LNCaP clone FGC (cell line): ENCODE results near the gene FOS.

Source experiments
- DNase-seq: peaks from one replicate; pipeline ENCODE4 v3.0.0-alpha.2; 2011; ENCODE audit warnings: low read depth
- H3K4me3 ChIP-seq: 2 replicates; pipeline ENCODE4 v1.5.1; 2011; ENCODE audit warnings: mild to moderate bottlenecking, low read depth, low read length, control low read depth
- CTCF ChIP-seq: IDR thresholded peaks from 2 replicates; pipeline ENCODE4 v1.5.1; 2012; ENCODE audit warnings: mild to moderate bottlenecking; ENCODE audit not compliant: control insufficient read depth, insufficient read depth; ENCODE audit errors: extremely low read depth

Gene FOS

GRCh38 chr14:75311356-75311755, 32.7 kb downstream of the FOS start:
- H3K4me3 ChIP-seq = no peak overlapping the region
- no peak for TF ChIP-seq CTCF
- DNase-seq = no peak

- DNase-seq = no peak
- TF ChIP-seq CTCF = no peak
- H3K4me3 ChIP-seq = no peak overlapping the region
These were observed 33.7 kb downstream of the FOS start for GRCh38 chr14:75312341-75312740.

GRCh38 chr14:75313294-75313693, 34.7 kb downstream of the FOS start:
- DNase-seq = no peak
- no peak for TF ChIP-seq CTCF

GRCh38 chr14:75315144-75315543, 36.5 kb downstream of the FOS start:
- no peak for TF ChIP-seq CTCF
- no peak overlapping the region for H3K4me3 ChIP-seq
- DNase-seq = peak; percentile 60

More at GRCh38 chr14:75313294-75313693, 34.7 kb downstream of the FOS start:
- H3K4me3 ChIP-seq = no peak overlapping the region

GRCh38 chr14:75317148-75317547, 38.5 kb downstream of the FOS start:
- H3K4me3 ChIP-seq = no peak overlapping the region
- no peak for TF ChIP-seq CTCF
- no peak for DNase-seq

- no peak for TF ChIP-seq CTCF
- no peak overlapping the region for H3K4me3 ChIP-seq
- no peak for DNase-seq
These were observed 39.7 kb downstream of the FOS start for GRCh38 chr14:75318353-75318752.

- TF ChIP-seq CTCF = no peak
- H3K4me3 ChIP-seq = no peak overlapping the region
- DNase-seq = no peak
These were observed 40.4 kb downstream of the FOS start for GRCh38 chr14:75319021-75319420.
